Testis (tissue), 2 donors: ENCODE results near the gene CIPC.

Experiments used
- POLR2A ChIP-seq: fragments of 450-650 bp; IDR thresholded peaks from one replicate; pipeline ENCODE4 v1.6.1; 2017; ENCODE audit warnings: antibody characterized with exemption, mild to moderate bottlenecking, moderate library complexity
- TF ChIP-seq, protein P1 (sequence below), 3 experiments: fragments of 450-650 bp in 2 of 3; fragments of 200-600 bp in 1 of 3; sonication (generic) in 1 of 3; IDR thresholded peaks; one replicate each; pipeline ENCODE4 v1.5.1; 2016 to 2019; ENCODE audit warnings: antibody characterized with exemption in 3 of 3, mild to moderate bottlenecking in 2 of 3, moderate library complexity in 1 of 3

DNA sequence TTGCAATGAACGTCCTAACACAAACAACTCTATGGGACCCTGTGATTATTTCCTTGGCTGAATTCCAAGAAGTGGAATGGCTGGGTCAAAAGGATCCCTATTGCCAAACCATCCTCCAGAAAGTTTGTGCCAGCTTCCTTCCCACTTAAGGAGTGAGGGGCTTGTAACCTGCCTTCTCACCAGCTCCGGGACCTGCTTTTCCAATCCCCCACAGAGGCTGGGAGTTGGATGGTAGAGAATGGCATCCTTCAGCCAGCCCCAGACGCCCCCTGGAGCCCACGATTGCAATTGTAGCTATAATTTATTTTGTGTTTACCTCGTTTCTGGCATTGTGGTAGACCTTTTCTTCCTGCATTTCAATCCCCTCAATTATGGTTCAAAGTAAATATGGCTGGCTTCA lies 53.2 kb downstream of the CIPC start:
- TF ChIP-seq, protein P1, sequence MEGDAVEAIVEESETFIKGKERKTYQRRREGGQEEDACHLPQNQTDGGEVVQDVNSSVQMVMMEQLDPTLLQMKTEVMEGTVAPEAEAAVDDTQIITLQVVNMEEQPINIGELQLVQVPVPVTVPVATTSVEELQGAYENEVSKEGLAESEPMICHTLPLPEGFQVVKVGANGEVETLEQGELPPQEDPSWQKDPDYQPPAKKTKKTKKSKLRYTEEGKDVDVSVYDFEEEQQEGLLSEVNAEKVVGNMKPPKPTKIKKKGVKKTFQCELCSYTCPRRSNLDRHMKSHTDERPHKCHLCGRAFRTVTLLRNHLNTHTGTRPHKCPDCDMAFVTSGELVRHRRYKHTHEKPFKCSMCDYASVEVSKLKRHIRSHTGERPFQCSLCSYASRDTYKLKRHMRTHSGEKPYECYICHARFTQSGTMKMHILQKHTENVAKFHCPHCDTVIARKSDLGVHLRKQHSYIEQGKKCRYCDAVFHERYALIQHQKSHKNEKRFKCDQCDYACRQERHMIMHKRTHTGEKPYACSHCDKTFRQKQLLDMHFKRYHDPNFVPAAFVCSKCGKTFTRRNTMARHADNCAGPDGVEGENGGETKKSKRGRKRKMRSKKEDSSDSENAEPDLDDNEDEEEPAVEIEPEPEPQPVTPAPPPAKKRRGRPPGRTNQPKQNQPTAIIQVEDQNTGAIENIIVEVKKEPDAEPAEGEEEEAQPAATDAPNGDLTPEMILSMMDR (IDR thresholded peaks at IDR 0.05), result peak in 2 of 3 experiments; percentile 35 to 51
- TF ChIP-seq POLR2A, result no peak
